Activated CD4-positive, alpha-beta T cell treated with anti-CD3 and anti-CD28 coated beads, Interleukin-10, Interleukin-2, amounts not matched to agents 100 ng/mL and 50 ng/mL, durations not matched to agents 16 hours and 8 hours (primary cell): ENCODE data around the gene HECTD4.
A peak's percentile ranks its signal among the peaks of the same experiment; 100 is the strongest.
"Not testable (repeated sequence)": the region's sequence is repeated elsewhere in the genome, so short reads cannot be mapped to it uniquely, and the experiment has no call there.

Experiments used
- DNase-seq: peaks from one replicate; pipeline ENCODE4 v3.0.0-alpha.2; 2020

Gene HECTD4

DNA sequence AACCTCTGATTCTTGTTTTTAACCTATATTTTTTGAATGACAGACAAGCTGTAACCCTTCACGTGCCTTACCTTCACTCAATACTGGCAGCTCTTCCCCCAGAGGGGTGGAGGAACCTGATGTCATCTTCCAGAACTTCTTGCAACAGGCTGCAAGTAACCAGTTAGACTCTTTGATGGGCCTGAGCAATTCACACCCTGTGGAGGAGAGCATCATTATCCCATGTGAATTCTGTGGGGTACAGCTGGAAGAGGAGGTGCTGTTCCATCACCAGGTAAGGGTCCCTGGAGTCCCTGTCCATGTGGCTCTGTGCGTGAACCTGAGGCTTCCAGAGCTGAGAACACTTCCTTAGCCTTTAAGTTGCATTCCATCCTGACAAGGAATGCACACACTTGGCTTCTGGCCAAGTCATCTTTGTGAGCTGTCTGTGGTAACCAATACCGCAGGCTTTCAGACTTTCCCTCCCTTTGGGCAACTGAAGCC lies 234.2 kb downstream of the HECTD4 start:
- no peak for DNase-seq

DNA sequence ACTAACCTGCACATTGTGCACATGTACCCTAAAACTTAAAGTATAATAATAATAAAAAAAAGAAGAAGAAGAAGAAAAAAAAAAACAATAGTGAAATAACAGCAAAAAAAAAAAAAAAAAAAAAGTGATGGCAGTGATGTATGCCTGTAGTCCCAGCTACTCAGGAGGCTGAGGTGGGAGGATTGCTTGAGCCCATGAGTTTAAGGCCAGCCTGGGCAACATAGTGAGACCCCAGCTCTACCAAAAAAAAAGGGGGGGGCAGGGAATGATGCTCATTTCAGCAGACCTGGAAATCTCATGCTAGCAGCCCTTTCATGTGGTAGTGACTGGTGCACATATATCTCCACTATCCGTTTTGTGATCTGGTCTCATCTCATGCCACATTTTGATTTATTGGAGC lies 236.1 kb downstream of the HECTD4 start:
- DNase-seq: no peak

DNA sequence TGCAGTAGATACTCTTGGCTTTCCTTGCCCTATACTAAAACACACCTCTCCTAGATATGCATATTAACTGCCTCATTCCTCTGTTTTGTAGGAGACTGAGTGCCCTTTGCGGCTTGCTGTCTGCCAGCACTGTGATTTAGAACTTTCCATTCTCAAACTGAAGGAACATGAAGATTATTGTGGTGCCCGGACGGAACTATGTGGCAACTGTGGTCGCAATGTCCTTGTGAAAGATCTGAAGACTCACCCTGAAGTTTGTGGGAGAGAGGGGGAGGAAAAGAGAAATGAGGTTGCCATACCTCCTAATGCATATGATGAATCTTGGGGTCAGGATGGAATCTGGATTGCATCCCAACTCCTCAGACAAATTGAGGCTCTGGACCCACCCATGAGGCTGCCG lies 241.5 kb downstream of the HECTD4 start:
- no peak for DNase-seq

DNA sequence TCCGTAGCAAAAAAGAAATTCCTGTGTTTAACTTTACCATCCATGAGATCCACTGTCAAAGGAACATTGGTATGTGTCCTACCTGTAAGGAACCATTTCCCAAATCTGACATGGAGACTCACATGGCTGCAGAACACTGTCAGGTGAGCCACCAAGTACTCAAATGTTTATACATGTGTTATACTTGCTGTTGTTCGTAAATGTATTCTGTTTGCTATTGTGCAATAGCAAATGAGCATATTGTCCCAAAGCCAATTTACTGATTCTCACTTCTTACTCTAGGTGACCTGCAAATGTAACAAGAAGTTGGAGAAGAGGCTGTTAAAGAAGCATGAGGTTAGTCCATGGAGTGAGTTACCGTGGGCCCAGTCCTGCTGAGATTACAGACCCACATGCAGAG lies 247.5 kb downstream of the HECTD4 start:
- no peak for DNase-seq

DNA sequence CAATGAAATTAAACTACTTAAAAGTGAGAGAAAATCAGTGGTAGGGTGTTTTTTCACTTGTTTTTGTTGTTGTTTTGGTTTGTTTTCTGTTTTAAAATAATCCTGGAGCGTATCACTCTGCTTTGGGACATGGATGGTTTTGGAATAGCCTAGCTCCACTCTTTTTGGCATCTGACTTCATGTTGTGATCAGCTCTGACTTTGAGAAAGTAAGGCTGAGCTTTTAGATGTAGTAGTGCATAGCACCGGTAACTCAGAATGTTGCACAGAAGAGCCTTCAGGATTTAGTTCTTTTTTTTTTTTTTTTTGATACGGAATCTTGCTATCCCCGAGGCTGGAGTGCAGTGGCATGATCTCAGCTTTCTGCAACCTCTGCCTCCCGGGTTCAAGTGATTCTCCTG lies 248.8 kb downstream of the HECTD4 start:
- no peak for DNase-seq

DNA sequence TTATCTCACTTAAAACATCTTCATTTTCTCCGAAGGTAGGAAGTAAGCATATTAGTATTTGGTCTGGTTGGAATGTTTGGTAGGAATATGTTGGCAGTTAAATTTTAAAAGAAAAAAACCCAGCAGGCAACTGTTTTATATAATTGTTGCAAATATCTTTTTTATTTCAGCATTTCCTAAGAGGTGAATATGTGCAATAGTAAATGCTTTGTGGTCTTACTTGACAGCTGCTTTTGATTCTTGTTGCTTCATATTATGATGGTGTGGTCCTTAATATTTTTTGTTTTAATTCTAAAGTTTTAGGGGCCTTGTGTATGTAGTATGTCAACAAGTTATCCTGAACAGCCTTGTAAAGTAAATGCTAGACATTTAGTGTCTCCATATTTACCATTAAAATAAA lies 250.5 kb downstream of the HECTD4 start:
- DNase-seq: no peak

DNA sequence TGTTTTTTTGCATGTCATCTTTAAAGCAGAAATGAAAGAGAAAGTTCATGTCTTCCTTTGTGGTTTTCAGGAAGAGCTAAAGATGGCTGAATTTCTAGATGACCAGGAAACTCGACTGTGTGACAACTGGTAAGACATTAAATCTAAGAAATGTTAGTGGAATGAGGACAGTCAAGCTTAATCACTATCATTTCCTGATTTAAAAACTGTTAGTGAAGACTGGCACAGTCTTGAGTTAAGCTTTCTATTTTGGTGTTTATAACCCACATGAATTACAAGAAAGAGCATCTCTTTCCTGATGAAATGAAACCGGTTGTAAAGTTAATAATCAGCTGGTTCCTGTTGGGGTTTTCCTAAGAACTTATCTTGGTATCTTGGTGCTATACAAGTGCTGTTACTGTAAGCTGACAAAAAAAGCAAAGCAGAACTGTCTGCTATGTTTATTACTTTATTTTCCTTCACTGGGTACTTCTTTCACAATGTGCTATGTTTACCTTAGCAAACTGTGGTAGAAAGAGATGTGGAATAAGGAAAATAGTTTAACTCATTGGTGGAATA lies 251.7 kb downstream of the HECTD4 start:
- peak; percentile 82 for DNase-seq

DNA sequence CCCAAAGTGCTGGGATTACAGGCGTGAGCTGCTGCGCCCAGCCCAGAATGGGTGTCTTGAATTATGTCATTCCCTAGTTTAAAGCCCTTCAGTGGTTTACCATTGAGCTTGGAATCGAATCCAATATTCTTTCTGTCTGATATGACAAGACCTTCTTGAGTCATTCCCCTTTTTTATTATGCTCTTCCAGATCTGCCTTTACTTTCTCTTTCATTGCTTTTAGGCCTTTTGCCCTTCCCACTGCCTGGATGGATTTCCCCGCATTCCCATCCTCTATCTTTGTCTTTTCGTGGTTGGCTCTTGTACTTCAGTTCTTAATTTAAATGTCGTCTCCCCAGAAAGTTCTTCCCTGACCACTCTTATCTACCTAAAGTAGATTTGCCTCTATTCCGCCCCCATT lies 255.3 kb downstream of the HECTD4 start:
- DNase-seq: peak; percentile 13

DNA sequence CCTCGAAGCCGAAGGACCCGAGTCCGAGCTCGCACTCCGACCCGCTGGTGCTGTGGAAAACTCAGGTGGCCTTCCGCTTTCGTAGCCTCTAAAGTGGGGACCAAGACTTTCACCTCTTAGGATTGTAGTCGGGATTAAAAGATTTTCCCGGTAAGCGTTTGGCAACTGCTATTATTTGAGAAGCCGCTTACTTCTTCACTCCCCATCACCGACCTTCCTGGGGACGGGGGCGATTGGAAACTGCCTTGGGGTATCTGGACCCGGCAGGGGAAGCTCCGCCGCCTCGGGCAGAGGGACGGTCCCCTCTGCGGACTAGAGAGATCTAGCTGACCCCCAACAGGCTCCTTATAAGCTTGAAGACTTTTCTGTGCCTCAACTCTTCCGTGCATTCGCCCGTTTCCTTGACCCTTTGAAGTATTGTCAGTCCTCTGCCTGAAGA lies 256.2 kb downstream of the HECTD4 start:
- no peak for DNase-seq

DNA sequence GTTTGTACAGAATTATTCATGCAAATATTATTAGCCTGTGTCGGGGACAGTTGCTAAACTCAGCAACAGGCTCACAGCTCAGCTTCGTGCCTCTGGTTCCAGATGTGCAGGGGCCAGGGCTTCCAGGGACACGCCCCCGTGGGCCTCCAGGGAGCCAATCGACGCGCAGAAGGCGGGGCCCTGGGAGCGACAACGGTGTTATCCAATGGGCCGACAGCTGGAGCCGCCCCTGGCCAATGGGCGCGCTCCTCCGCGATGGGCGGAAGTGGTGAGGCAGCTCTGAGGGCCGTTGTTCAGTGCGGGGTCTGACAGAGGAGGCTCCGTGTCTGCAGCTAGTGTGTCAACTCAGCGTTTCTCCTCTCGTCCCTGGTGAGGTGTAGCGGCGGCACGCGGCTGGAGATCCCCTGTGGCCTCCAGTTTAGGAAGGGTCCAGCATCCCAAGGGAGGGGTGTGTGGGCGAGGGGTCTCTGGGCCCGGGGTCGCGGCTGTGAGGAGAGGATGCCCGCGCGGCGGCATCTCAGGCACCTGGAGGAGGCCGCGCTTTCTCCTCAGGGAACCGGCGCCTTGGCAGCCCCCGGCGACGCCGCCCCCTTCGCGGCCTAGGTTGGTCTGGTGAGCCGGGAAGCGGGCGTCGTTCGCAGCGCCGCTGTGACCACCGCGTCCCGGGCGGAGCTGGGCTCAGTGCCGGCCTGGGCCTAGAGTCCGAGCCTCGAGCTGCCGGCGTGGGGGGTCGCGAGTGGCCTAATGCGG lies 256.8 kb downstream of the HECTD4 start, which contains the start of gene TRAFD1:
TRAFD1 (plus strand) TSS at position 311 of the 750 bp plus-strand sequence. CDS start 4,963 bp downstream, outside the sequence.
- DNase-seq: peak; percentile 99

DNA sequence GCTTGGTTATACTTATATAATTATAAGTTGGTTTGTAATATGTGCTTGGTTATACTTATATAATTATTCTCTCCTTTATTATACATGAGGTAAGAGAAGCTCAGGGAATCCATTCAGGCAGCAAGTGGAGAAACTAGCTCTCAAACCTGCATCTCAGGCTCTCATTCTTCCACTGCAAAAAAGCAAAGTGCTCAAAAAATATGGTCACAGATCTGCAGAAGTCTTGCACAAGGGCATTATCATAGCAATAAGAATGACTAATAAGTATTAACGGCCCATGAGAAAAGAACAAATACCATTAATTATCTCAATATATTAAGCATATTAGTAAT lies 257.3 kb downstream of the HECTD4 start:
- no peak for DNase-seq

DNA sequence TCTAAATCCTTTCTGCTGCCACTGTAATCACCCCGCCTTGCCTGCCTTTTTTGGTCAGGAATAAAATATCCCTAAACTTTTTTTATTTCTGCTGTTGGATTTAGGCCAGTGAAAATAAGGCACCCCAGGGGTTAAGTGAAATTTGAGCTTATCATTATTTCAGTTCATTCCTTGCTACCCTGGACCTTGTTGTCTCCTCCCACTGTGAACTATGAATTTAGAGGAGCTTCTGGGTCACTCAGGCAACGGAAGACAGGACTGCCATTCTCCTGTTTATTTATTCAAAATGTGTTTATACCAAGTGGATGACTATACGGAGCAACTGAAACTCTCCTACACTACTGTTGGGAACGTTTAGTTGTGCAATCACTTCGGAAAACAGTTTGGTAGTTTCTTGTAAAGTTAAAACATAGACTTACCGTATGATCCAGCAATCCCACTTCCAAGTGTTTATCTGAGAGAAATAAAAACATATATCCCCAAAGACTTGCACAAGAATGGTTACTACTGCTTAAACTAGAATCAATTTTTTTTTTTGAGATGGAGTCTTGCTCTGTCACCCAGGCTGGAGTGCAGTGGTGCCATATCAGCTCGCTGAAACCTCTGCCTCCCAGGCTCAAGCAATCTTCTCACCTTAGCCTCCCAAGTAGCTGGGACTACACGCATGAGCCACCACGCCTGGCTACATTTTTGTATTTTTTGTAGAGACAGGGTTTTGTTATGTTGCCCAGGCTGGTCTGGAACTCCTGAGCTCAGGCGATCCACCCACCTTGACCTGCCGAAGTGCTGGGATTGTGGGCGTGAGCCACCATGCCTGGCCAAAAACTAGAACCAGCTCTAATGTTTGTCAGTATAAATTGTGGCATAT lies 259.2 kb downstream of the HECTD4 start:
- no peak for DNase-seq

DNA sequence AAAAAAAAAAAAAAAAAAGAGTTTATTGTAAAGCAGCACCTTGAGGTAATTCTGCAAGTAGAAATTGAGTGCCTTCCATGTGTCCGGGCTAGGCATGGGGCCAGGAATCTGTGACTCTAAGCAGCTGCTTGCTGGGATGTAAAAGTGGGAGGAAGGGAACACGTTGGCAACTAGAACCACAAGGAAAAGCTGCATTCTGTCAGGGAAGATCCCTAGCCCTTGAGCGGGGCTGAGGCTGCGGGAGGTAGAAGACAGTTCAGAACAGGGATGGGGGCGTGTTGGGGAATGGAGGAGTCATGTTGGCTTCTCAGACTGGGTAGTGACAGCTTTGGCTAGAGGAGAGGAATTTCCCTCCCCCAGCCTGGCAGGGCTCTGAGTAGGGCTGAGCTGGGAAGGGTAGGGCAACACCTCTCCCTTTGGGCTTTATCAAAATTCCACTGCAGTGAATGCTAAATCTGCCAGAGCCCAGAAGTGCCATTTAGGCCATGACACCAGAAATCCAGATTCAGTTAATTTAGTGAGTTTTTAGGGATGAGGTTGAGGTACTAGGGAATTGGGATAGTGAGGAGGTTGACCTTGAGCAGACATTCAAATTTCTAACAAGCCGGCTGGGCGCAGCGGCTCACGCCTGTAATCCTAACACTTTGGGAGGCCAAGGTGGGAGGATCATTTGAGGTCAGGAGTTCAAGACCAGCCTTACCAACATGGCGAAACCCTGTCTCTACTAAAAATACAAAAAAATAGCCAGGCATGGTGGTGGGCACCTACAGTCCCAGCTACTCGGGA lies 260.3 kb downstream of the HECTD4 start:
- DNase-seq: no peak

DNA sequence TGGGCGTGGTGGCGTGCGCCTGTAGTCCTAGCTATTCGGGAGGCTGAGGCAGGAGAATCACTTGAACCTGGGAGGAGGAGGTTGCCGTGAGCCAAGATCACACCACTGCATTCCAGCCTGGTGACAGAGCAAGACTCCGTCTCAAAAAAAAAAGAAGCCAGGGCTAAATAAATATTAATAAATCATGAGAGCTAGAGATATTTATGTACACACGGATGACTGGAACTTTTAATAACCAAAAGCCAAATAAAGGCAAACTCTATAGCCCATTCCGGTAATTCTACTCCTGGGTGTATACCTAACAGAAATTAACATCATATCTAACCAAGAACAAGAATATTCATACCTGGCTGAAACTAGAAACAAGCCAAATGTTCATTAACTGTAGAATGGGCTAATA lies 264.5 kb downstream of the HECTD4 start:
- DNase-seq: no peak

DNA sequence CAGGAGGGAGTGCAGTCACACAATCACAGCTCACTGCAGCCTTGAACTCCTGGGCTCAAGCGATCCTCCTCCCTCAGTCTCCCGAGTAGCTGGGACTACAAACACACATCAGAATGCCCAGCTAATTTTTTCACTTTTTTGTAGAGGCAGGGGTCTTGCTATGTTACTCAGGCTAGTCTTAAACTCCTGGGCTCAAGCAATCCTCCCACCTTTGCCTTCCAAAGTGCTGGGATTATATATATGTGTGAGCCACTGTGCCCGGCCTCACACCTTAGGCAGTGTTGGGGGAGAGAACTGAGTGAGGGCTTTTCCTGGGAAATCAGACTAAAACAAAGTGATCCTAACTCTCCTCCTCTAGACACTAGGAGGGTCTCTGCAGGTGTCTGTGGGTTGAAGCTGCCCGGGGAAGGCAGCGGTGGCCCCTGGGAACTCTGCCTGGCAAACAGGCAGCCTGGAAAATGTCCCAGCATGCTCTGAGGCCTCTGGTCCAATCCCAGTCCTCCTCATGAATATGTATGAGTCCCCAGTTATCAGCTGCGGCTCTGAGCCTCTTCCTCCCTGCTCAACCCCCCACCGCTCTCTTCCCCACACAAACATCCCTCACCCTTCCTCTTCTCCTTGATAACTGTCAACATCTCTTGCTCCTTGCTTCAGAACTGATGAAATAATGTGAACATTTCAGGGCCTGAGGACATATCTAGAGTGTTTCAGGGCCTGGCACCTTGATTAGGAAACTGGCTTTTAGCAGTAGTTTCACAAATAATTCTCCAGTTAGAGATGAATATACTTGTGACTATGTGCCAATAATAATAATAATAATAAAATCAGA lies 265.8 kb downstream of the HECTD4 start:
- peak; percentile 19 for DNase-seq

DNA sequence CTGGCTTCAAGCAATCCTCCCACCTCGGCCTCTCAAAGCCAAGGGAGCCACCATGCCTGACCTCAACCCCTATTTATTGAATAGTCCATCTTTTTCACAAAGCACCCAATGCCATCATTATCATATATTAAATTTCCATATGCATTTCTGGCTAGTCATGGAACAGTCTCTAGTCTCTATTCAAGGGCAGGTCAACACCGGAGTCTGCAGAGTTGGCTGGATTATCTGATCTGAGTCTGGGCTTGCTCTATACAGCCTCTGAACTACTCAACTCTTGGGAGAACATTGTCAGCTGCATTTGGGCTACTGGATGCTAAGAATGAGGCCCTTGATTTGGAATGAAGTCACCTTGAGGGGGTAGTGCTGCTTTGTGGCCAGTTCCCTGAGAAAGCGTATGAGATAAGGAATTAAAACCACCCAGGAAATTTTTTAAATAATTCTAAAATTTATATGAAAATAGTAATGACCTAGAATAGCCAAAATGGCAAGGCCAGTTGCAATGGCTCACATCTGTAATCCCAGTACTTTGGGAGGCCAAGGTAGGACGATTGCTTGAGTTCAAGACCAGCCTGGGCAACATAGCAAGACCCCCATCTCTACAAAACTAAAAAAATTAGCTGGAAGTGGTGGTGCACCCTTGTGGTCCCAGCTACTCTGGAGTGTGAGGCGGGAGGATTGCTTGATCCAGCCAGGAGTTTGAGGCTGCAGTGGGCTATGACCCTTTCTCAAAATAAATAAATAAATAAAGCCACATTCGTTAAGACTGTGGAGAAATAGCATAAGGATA lies 266.8 kb downstream of the HECTD4 start:
- no peak for DNase-seq

DNA sequence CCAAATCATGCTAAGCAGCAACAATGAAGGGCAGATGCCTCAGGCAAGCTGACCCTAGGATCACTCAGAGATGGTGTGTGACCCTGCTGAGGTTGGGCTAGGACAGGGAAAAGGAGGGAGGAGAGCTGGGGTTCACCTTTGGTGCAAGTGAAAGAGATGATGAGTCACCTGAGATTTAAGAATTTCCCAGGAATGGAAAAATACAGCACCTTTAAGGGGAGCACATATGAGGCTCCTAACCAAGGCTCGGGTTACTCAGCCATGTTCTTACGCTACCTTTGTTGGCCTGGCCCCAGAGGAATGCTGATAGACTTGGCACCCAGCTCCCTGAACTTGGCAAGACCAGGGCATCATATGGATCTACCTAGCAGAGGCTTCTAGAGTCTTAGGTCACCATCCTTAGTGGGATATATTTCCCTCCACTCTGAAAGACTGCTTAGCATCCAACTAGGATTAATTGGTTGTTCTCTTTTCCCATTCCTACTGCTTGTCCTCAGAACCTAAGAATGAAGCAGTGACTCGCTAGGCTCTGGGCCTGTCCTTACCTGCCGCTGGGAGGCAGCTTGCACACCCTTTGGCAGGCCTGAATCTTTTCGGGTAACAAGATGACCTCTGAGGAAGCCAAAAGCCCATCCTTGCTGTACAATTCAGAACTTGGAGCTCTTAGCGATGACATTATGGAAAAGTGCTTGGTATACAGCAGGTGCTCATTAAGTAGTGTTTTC lies 269.7 kb downstream of the HECTD4 start:
- no peak for DNase-seq

DNA sequence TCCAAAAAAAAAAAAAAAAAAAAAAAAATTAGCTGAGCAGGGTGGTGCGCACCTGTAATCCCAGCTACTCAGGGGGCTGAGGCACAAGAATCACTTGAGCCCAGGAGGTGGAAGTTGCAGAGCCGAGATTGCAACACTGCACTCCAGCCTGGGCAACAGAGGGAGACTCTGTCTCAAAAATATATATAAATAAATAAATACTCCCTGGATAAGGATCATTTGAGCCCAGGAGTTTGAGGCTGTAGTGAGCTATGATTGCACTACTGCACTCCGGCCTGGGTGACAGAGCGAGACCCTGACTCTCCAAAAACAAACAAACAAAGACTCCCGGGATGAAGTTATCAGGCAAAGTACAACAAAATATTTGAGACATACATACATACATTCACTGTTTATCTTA lies 270.3 kb downstream of the HECTD4 start:
- DNase-seq: no peak

DNA sequence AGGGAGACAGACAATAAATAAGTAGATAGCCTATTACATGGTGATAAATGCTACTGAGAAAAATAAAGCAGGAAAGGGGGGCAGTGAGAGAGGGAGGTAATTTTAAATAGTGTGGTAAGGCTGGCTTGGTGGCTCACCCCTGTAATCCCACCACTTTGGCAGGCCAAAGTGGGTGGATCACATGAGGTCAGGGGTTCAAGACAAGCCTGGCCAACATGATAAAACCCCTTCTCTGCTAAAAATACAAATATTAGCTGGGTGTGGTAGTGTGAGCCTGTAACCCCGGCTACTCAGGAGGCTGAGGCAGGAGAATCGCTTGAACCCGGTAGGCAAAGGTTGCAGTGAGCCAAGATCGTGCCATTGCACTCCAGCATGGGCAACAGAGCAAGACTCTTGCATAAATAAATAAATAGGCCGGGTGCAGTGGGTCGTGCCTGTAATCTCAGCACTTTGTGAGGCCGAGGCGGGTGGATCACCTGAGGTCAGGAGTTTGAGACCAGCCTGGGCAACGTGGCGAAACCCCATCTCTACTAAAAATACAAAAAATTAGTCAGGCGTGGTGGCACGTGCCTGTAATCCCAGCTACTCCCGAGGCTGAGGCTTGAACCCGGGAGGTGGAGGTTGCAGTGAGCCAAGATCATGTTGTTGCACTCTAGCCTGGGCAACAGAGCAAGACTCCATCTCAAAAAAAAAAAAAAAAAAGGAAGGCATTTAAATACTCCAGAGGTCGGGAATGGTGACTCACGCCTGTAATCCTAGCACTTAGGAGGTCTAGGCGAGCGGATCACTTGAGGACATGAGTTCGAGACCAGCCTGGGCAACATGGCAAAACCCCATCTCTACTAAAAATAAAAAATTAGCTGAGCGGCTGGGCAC lies 271.2 kb downstream of the HECTD4 start:
- DNase-seq: not testable (repeated sequence)
